AG09309 (cell line): ENCODE measurements around the gene CALHM5.

Experiments used
- DNase-seq: peaks from one replicate; pipeline ENCODE4 v3.0.0-alpha.2; 2010; ENCODE audit warnings: low read depth
- H3K4me3 ChIP-seq: 2 replicates; pipeline ENCODE4 v1.5.1; 2011; ENCODE audit warnings: mild to moderate bottlenecking, low read depth, low read length, moderate library complexity; ENCODE audit not compliant: control insufficient read depth
- TF ChIP-seq, protein P1 (sequence below): IDR thresholded peaks from 2 replicates; pipeline ENCODE4 v1.5.1; 2011; ENCODE audit warnings: mild to moderate bottlenecking, low read depth, low read length, inconsistent platforms; ENCODE audit not compliant: insufficient read depth, control insufficient read depth; ENCODE audit errors: missing control alignments

CALHM5 gene

GRCh38 chr6:116507324-116507723 lies 4.1 kb upstream of the CALHM5 start:
- no peak for DNase-seq
- no peak overlapping the region for H3K4me3 ChIP-seq
- TF ChIP-seq, protein P1, sequence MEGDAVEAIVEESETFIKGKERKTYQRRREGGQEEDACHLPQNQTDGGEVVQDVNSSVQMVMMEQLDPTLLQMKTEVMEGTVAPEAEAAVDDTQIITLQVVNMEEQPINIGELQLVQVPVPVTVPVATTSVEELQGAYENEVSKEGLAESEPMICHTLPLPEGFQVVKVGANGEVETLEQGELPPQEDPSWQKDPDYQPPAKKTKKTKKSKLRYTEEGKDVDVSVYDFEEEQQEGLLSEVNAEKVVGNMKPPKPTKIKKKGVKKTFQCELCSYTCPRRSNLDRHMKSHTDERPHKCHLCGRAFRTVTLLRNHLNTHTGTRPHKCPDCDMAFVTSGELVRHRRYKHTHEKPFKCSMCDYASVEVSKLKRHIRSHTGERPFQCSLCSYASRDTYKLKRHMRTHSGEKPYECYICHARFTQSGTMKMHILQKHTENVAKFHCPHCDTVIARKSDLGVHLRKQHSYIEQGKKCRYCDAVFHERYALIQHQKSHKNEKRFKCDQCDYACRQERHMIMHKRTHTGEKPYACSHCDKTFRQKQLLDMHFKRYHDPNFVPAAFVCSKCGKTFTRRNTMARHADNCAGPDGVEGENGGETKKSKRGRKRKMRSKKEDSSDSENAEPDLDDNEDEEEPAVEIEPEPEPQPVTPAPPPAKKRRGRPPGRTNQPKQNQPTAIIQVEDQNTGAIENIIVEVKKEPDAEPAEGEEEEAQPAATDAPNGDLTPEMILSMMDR: no peak

GRCh38 chr6:116508527-116508926 lies 2.9 kb upstream of the CALHM5 start:
- H3K4me3 ChIP-seq: no peak overlapping the region
- DNase-seq: no peak
- TF ChIP-seq, protein P1: no peak

DNA sequence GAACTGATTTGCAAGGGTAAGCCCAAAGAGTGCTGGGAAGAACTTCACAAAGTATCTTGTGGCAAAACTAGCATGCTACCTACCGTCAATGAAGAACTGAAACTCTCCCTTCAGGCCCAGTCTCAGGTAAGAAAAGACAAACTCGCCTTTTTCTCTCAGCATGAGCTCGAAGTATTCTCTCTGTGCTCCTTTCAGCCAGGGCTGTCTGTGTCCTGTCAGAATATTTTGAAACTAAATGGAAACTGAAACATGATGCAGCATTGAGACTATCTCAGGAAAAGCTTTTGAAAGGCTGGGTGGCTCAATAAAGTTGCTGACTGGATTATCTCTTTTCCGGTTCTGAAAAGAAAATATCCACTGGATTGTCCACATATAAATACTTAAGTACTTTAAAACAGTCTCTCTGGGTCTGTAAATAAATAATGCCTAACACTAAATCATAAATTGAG lies 696 bp downstream of the CALHM5 start:
- peak overlapping the region; percentile 50 for H3K4me3 ChIP-seq
- no peak for DNase-seq
- TF ChIP-seq, protein P1: no peak

GRCh38 chr6:116512734-116513133 lies 1.3 kb downstream of the CALHM5 start:
- TF ChIP-seq, protein P1: no peak
- H3K4me3 ChIP-seq: peak overlapping the region; percentile 50
- DNase-seq: no peak

DNA sequence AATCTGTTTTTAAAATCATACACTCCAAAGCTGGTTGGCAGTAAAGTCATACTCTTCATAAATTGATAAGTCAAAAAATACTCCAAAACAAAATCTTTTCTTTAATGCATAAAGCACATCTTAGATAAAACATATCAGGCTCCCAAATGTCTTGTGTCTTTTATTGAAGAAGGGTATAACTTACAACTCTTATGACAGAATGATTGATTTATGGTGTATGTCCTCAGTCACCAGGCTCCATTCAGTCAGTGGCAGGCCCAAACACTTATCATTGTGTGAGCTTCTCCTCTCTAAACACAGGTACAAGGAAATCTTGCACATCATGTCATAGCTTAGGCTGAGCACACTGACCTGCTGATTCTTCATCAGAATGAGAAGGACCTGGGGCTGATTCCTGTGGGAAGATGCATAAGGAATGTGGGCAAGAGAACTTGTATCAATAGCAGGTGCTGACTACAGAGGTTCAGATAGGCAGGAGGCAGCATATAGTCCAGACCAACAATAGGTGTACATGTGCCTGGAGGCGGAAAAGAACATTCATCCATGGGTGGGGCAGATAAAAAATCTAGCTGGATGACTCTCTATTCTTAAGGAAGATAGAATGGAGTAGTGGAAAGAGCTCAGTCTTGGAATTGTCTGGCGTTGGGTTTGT lies 1.9 kb downstream of the CALHM5 start:
- peak overlapping the region; percentile 50 for H3K4me3 ChIP-seq
- DNase-seq: no peak
- TF ChIP-seq, protein P1: no peak

GRCh38 chr6:116514111-116514510 lies 2.7 kb downstream of the CALHM5 start:
- H3K4me3 ChIP-seq: peak overlapping the region; percentile 14; the same call in 1 of the 2 replicates
- TF ChIP-seq, protein P1: no peak
- DNase-seq: no peak
